Osteocyte (in vitro differentiated cells): Measurements from ENCODE around the gene MIS18A. TPM values are rescaled to one million over a fixed set of nuclear protein-coding genes. Genes with fewer than 3 reads are reported as not detected.

Experiments used
- DNase-seq: peaks from one replicate; pipeline ENCODE4 v3.0.0; 2021; ENCODE audit warnings: mixed read lengths; ENCODE audit not compliant: unreplicated experiment; ENCODE audit errors: extremely low spot score
- H3K27ac Mint-ChIP-seq: one replicate; pipeline ENCODE4 v1.8.0; 2021; ENCODE audit warnings: mild to moderate bottlenecking, mixed read lengths; ENCODE audit not compliant: unreplicated experiment
- H3K27me3 Mint-ChIP-seq: one replicate; pipeline ENCODE4 v1.8.0; 2021; ENCODE audit warnings: mixed read lengths; ENCODE audit not compliant: unreplicated experiment
- H3K36me3 Mint-ChIP-seq: one replicate; pipeline ENCODE4 v1.8.0; 2021; ENCODE audit warnings: mixed read lengths; ENCODE audit not compliant: unreplicated experiment
- H3K4me1 Mint-ChIP-seq: one replicate; pipeline ENCODE4 v1.8.0; 2021; ENCODE audit warnings: mixed read lengths; ENCODE audit not compliant: unreplicated experiment
- H3K4me3 Mint-ChIP-seq: one replicate; pipeline ENCODE4 v1.8.0; 2021; ENCODE audit warnings: mild to moderate bottlenecking, moderate library complexity, mixed read lengths; ENCODE audit not compliant: unreplicated experiment
- H3K9me3 Mint-ChIP-seq: one replicate; pipeline ENCODE4 v1.8.0; 2021; ENCODE audit warnings: mixed read lengths; ENCODE audit not compliant: unreplicated experiment
- CTCF ChIP-seq: fragments of 200-600 bp; sonication (generic); IDR thresholded peaks from 2 replicates; pipeline ENCODE4 v1.5.0; 2021; ENCODE audit warnings: antibody characterized with exemption, mild to moderate bottlenecking, moderate library complexity
- total RNA-seq: library from RNA; stranded (reverse); gene quantifications from 2 replicates; pipeline ENCODE4 v1.2.1, GENCODE V29; 2021

The MIS18A gene
- total RNA-seq, 1 donor from 2014 or later, result 7.2 TPM

GRCh38 chr21:32306021-32306780 lies 27.4 kb upstream of the MIS18A start:
- Mint-ChIP-seq H3K4me3 (no peak overlapping the region), H3K4me1 (no peaks in the 10 kb centered on the region), H3K36me3 (peaks cover 9% of the 10 kb centered on the region), H3K27me3 (no peaks in the 10 kb centered on the region), H3K9me3 (no peaks in the 10 kb centered on the region), H3K27ac (no peak overlapping the region)
- no peak for DNase-seq
- TF ChIP-seq CTCF, result no peak

GRCh38 chr21:32304998-32305397 lies 26.1 kb upstream of the MIS18A start:
- no peak for TF ChIP-seq CTCF
- Mint-ChIP-seq H3K36me3 (peaks cover 5% of the 10 kb centered on the region), H3K27ac (no peak overlapping the region), H3K27me3 (no peaks in the 10 kb centered on the region), H3K4me1 (no peaks in the 10 kb centered on the region), H3K9me3 (no peaks in the 10 kb centered on the region), H3K4me3 (no peak overlapping the region)
- DNase-seq, result no peak

- Mint-ChIP-seq H3K27ac (no peak overlapping the region), H3K9me3 (no peaks in the 10 kb centered on the region), H3K36me3 (peaks cover 5% of the 10 kb centered on the region), H3K27me3 (no peaks in the 10 kb centered on the region), H3K4me3 (no peak overlapping the region), H3K4me1 (no peaks in the 10 kb centered on the region)
- no peak for DNase-seq
- no peak for TF ChIP-seq CTCF
Measured at GRCh38 chr21:32303385-32303784, 24.5 kb upstream of the MIS18A start.

GRCh38 chr21:32302560-32302959 lies 23.7 kb upstream of the MIS18A start:
- no peak for TF ChIP-seq CTCF

GRCh38 chr21:32301596-32301995 lies 22.7 kb upstream of the MIS18A start:
- Mint-ChIP-seq H3K4me1 (no peaks in the 10 kb centered on the region), H3K4me3 (no peak overlapping the region), H3K27me3 (no peaks in the 10 kb centered on the region), H3K36me3 (peaks cover 1% of the 10 kb centered on the region), H3K9me3 (no peaks in the 10 kb centered on the region), H3K27ac (no peak overlapping the region)
- DNase-seq, result no peak
- no peak for TF ChIP-seq CTCF

More at GRCh38 chr21:32302560-32302959, 23.7 kb upstream of the MIS18A start:
- H3K9me3 Mint-ChIP-seq, result no peaks in the 10 kb centered on the region
- no peaks in the 10 kb centered on the region for H3K27me3 Mint-ChIP-seq
- no peak overlapping the region for H3K27ac Mint-ChIP-seq
- no peak for DNase-seq
- H3K36me3 Mint-ChIP-seq, result peaks cover 5% of the 10 kb centered on the region
- H3K4me3 Mint-ChIP-seq, result no peak overlapping the region
- H3K4me1 Mint-ChIP-seq, result no peaks in the 10 kb centered on the region
